Neural crest cell (in vitro differentiated cells): Measurements from ENCODE around the gene PIBF1. TPM values are rescaled to one million over a fixed set of nuclear protein-coding genes. Genes with fewer than 3 reads are reported as not detected.

Source experiments
- DNase-seq: peaks from one replicate; pipeline ENCODE4 v3.0.0; 2021; ENCODE audit warnings: low read depth, mixed read lengths, low spot score
- H3K27ac Mint-ChIP-seq: one replicate; pipeline ENCODE4 v1.8.0; 2021; ENCODE audit warnings: mild to moderate bottlenecking, mixed read lengths; ENCODE audit not compliant: unreplicated experiment
- H3K27me3 Mint-ChIP-seq: 2 replicates; pipeline ENCODE4 v1.8.0; 2021; ENCODE audit warnings: low read depth, mild to moderate bottlenecking, mixed read lengths
- H3K36me3 Mint-ChIP-seq: 2 replicates; pipeline ENCODE4 v1.8.0; 2021; ENCODE audit warnings: low read depth, mild to moderate bottlenecking, mixed read lengths
- H3K4me1 Mint-ChIP-seq: 2 replicates; pipeline ENCODE4 v1.8.0; 2021; ENCODE audit warnings: mixed read lengths
- H3K4me3 Mint-ChIP-seq: one replicate; pipeline ENCODE4 v1.8.0; 2021; ENCODE audit warnings: mild to moderate bottlenecking, mixed read lengths
- H3K9me3 Mint-ChIP-seq: 2 replicates; pipeline ENCODE4 v1.8.0; 2021; ENCODE audit warnings: mixed read lengths
- total RNA-seq: library from RNA; stranded (reverse); gene quantifications from 2 replicates; pipeline ENCODE4 v1.2.1, GENCODE V29; 2021
- TF ChIP-seq, protein P1 (sequence below): fragments of 200-600 bp; sonication (generic); conservative IDR thresholded peaks from 2 replicates; pipeline ENCODE4 v1.5.0; 2021; ENCODE audit warnings: antibody characterized with exemption, mild to moderate bottlenecking

PIBF1 gene
- total RNA-seq, 1 donor from 2014 or later: 21.5 TPM

DNA sequence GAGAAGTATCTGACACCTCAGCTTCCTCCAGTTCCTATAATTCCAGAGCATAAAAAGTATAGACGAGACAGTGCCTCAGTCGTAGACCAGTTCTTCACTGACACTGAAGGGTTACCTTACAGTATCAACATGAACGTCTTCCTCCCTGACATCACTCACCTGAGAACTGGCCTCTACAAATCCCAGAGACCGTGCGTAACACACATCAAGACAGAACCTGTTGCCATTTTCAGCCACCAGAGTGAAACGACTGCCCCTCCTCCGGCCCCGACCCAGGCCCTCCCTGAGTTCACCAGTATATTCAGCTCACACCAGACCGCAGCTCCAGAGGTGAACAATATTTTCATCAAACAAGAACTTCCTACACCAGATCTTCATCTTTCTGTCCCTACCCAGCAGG lies 279.9 kb downstream of the PIBF1 start:
- H3K36me3 Mint-ChIP-seq: no peaks in the 10 kb centered on the region
- TF ChIP-seq, protein P1, sequence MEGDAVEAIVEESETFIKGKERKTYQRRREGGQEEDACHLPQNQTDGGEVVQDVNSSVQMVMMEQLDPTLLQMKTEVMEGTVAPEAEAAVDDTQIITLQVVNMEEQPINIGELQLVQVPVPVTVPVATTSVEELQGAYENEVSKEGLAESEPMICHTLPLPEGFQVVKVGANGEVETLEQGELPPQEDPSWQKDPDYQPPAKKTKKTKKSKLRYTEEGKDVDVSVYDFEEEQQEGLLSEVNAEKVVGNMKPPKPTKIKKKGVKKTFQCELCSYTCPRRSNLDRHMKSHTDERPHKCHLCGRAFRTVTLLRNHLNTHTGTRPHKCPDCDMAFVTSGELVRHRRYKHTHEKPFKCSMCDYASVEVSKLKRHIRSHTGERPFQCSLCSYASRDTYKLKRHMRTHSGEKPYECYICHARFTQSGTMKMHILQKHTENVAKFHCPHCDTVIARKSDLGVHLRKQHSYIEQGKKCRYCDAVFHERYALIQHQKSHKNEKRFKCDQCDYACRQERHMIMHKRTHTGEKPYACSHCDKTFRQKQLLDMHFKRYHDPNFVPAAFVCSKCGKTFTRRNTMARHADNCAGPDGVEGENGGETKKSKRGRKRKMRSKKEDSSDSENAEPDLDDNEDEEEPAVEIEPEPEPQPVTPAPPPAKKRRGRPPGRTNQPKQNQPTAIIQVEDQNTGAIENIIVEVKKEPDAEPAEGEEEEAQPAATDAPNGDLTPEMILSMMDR: no peak
- DNase-seq: no peak
- peak overlapping the region; percentile 31 for H3K4me3 Mint-ChIP-seq
- H3K27me3 Mint-ChIP-seq: peaks cover 61% of the 10 kb centered on the region
- H3K27ac Mint-ChIP-seq: no peak overlapping the region
- no peaks in the 10 kb centered on the region for H3K9me3 Mint-ChIP-seq
- H3K4me1 Mint-ChIP-seq: peaks cover 24% of the 10 kb centered on the region

DNA sequence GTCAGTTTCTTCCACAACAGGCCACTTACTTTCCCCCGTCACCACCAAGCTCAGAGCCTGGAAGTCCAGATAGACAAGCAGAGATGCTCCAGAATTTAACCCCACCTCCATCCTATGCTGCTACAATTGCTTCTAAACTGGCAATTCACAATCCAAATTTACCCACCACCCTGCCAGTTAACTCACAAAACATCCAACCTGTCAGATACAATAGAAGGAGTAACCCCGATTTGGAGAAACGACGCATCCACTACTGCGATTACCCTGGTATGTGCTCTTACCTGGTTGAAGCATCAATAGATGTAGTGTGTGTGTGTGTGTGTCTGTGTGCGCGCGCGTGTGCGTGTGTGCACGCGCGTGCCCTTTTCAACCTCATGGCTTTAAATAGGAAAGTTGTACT lies 280.5 kb downstream of the PIBF1 start:
- H3K9me3 Mint-ChIP-seq: no peaks in the 10 kb centered on the region
- H3K4me3 Mint-ChIP-seq: peak overlapping the region; percentile 69
- no peak for DNase-seq
- peaks cover 55% of the 10 kb centered on the region for H3K27me3 Mint-ChIP-seq
- H3K36me3 Mint-ChIP-seq: no peaks in the 10 kb centered on the region
- no peak overlapping the region for H3K27ac Mint-ChIP-seq
- TF ChIP-seq, protein P1: no peak
- H3K4me1 Mint-ChIP-seq: peaks cover 24% of the 10 kb centered on the region

DNA sequence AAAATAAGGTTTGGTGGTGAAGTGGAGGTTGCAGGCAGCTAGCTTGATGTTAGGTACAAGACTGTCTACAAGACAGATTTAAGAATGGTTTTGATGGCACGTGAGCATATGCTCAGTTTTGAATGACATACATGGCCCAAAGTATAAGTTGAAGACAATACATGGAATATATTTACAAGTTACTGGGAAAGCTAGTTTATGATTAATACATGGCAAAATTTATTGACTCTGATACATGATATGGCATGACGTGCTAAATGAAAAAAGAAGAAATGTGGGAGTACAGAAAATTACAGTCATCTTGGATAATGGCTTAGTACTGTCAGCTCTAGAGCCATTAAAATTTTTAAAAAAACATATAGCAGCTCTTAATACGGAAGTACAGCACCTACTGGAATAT lies 281.2 kb downstream of the PIBF1 start:
- Mint-ChIP-seq H3K36me3 (no peaks in the 10 kb centered on the region), H3K9me3 (no peaks in the 10 kb centered on the region), H3K27me3 (peaks cover 48% of the 10 kb centered on the region), H3K4me3 (no peak overlapping the region), H3K4me1 (peaks cover 22% of the 10 kb centered on the region), H3K27ac (no peak overlapping the region)
- TF ChIP-seq, protein P1: no peak
- DNase-seq: no peak

DNA sequence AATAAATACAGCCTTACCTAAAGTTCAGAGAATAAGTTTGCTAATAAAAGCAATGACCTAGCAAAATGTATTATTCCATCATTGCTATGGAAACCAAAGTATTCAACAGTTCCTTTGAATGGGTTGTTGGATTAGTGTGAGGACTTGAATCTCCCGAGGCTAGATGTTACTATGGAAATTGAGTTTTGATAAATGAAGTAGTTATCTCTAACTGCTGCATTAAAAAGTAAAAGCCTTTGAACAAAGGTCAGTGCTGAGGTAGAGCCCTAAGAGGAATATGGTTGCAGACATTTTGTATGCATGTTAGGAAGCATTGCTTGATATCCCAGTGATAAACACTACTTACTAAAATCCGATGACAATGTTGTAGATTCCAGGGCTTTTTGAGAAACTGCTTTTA lies 283.1 kb downstream of the PIBF1 start:
- Mint-ChIP-seq H3K36me3 (no peaks in the 10 kb centered on the region), H3K27me3 (peaks cover 35% of the 10 kb centered on the region), H3K9me3 (no peaks in the 10 kb centered on the region), H3K4me1 (peaks cover 12% of the 10 kb centered on the region), H3K27ac (no peak overlapping the region), H3K4me3 (no peak overlapping the region)
- TF ChIP-seq, protein P1: no peak
- no peak for DNase-seq

DNA sequence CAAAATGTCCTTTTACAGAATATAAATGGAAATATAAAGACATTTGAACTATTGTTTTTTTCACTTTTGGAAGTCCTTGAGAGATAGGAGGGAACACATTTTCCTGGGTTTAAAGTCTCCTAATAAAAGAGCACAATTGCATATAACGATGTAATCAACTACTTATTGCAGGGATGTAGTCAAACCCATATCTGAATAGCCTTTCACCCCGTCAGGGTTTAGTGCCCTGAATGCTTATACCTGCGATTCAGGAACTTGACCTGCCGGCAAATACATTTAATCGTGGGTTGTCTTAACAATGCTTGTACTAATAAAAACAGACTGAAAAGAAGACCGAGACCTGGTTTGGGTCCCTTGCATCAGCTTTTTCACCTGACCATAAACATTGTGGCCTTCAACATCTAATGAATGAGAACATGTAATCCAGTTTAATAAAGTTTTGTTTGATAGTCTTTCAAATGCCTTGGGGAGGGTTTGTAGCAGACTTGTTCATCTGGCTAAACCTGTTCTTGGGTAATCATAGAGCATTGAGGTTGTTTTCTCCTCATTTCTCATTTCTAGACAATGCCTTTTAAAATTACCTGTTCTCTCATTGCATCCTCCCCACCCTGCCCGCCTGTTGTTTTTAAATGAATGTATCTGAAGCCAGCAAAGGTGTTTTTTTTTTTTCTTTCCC lies 283.9 kb downstream of the PIBF1 start:
- H3K36me3 Mint-ChIP-seq: no peaks in the 10 kb centered on the region
- peaks cover 5% of the 10 kb centered on the region for H3K4me1 Mint-ChIP-seq
- TF ChIP-seq, protein P1: no peak
- no peak overlapping the region for H3K27ac Mint-ChIP-seq
- H3K9me3 Mint-ChIP-seq: no peaks in the 10 kb centered on the region
- no peak overlapping the region for H3K4me3 Mint-ChIP-seq
- no peak for DNase-seq
- H3K27me3 Mint-ChIP-seq: peaks cover 27% of the 10 kb centered on the region

Other genes starting within 250 kb of the PIBF1 start
- gene MZT1, start 54.5 kb upstream of the PIBF1 start, total RNA-seq: 18.4 and 19.0 TPM in 2 replicates
- 17.6 and 18.5 TPM in 2 replicates for gene BORA, start 54.2 kb upstream of the PIBF1 start, total RNA-seq
- 31.1 and 32.0 TPM in 2 replicates for gene DIS3, start 233 bp upstream of the PIBF1 start, total RNA-seq